Panc1 (cell line): ENCODE measurements around the gene D2HGDH. TPM values are rescaled to one million over a fixed set of nuclear protein-coding genes. Genes with fewer than 3 reads are reported as not detected.

Experiments used
- ATAC-seq: fragments of 200-7000 bp; cut with Tn5 transposase; 2 replicates; pipeline ENCODE4 v1.9.1; 2020; ENCODE audit warnings: mild to moderate bottlenecking, moderate library complexity
- BruUV-seq: library from RNA; stranded (reverse); fragments of 400-500 nt; replicated peaks from 2 replicates; lab custom pipeline; 2021; lab: Mats Ljungman, UMichigan
- CTCF ChIA-PET: fragments of 300-600 bp; sonication (Branson Sonifier 250); formaldehyde crosslinking; loops from one replicate; lab custom pipeline; 2022; ENCODE audit warnings: antibody characterized with exemption; lab: Charles Lee
- POLR2A ChIA-PET: fragments of 300-600 bp; sonication (Branson Sonifier 250); formaldehyde crosslinking; loops from one replicate; lab custom pipeline; 2022; ENCODE audit warnings: antibody characterized with exemption; lab: Charles Lee
- DNase-seq: peaks from one replicate; pipeline ENCODE4 v3.0.0-alpha.2; 2010; ENCODE audit warnings: low read depth, low spot score
- H3K27ac ChIP-seq: 2 replicates; pipeline ENCODE4 v1.5.1; 2011; ENCODE audit warnings: mild to moderate bottlenecking, low read length, inconsistent platforms
- H3K27me3 ChIP-seq: fragments of 200-500 bp; sonication (Bioruptor generic); 2 replicates; pipeline ENCODE4 v1.6.0; 2014; ENCODE audit warnings: low read length, inconsistent platforms; ENCODE audit not compliant: control insufficient read depth, insufficient read depth
- H3K36me3 ChIP-seq: fragments of 200-500 bp; sonication (Bioruptor generic); 2 replicates; pipeline ENCODE4 v1.5.1; 2014; ENCODE audit warnings: inconsistent platforms, mild to moderate bottlenecking, low read length, moderate library complexity; ENCODE audit not compliant: control insufficient read depth, insufficient read depth
- H3K4me1 ChIP-seq: 2 replicates; pipeline ENCODE4 v1.5.1; 2011; ENCODE audit warnings: inconsistent platforms, mild to moderate bottlenecking, low read length, moderate library complexity; ENCODE audit not compliant: control insufficient read depth, insufficient read depth
- H3K4me3 ChIP-seq, 2 experiments: 2 replicates each; pipeline ENCODE4 v1.5.1; 2011 to 2012; ENCODE audit warnings: low read depth in 2 of 2, low read length in 2 of 2, mild to moderate bottlenecking in 2 of 2, inconsistent platforms in 1 of 2, moderate library complexity in 1 of 2
- H3K9me3 ChIP-seq: fragments of 200-500 bp; sonication (Bioruptor generic); 2 replicates; pipeline ENCODE4 v1.5.1; 2014; ENCODE audit warnings: low read depth, mild to moderate bottlenecking, inconsistent platforms, low read length, moderate library complexity; ENCODE audit not compliant: control insufficient read depth, insufficient read depth
- CTCF ChIP-seq: fragments of 450-650 bp; IDR thresholded peaks from 2 replicates; pipeline ENCODE4 v1.5.1; 2017; ENCODE audit warnings: mild to moderate bottlenecking
- POLR2AphosphoS5 ChIP-seq: IDR thresholded peaks from 2 replicates; pipeline ENCODE4 v1.6.1; 2012; ENCODE audit warnings: mild to moderate bottlenecking, low read depth, low read length, moderate library complexity
- REST ChIP-seq, 2 experiments: IDR thresholded peaks; 2 replicates each; pipeline ENCODE4 v1.6.1; 2011 to 2012; ENCODE audit warnings: low read depth in 2 of 2, control low read depth in 1 of 2, low read length in 1 of 2, mild to moderate bottlenecking in 1 of 2, moderate library complexity in 1 of 2; ENCODE audit not compliant: insufficient read depth in 1 of 2
- SIN3A ChIP-seq: IDR thresholded peaks from 2 replicates; pipeline ENCODE4 v1.6.1; 2012; ENCODE audit warnings: low read depth, mild to moderate bottlenecking, low read length, moderate library complexity, borderline replicate concordance; ENCODE audit not compliant: insufficient read depth
- TCF7L2 ChIP-seq: IDR thresholded peaks from 2 replicates; pipeline ENCODE4 v1.6.1; 2011; ENCODE audit warnings: mild to moderate bottlenecking, low read depth, low read length, inconsistent platforms
- in situ Hi-C: cut with HindIII; loops from 2 replicates; pipeline ENCODE4 v1.10.0; 2016; ENCODE audit warnings: low sequenced_read_pairs, low pct_unique_long_range_greater_than_20kb
- intact Hi-C: fragments of 100-400 bp; cut with micrococcal nuclease; formaldehyde crosslinking; loops from one replicate; pipeline ENCODE4 v1.10.0; 2022; ENCODE audit not compliant: unreplicated experiment
- total RNA-seq: library from RNA; stranded (reverse); gene quantifications from one replicate; pipeline ENCODE4 v1.2.1, GENCODE V29; 2021; ENCODE audit not compliant: unreplicated experiment

D2HGDH gene
- total RNA-seq, 1 experiment from 2014 or later, result 53.0 TPM

- Histone ChIP-seq H3K27me3 (no peaks in the 10 kb centered on the region), H3K9me3 (no peaks in the 10 kb centered on the region), H3K36me3 (no peaks in the 10 kb centered on the region; the same call in 1 of the 2 replicates), H3K4me1 (no peaks in the 10 kb centered on the region), H3K4me3 (no peak overlapping the region), H3K27ac (no peak overlapping the region)
- TF ChIP-seq REST (IDR thresholded peaks at IDR 0.05; ENCODE audit: insufficient read depth in 1 of 2, low read depth in 2 of 2, low read length in 1 of 2), result no peak
- DNase-seq, result no peak
- ChIA-PET POLR2A (no interaction called here), CTCF (no interaction called here)
- no TSS peak for BruUV-seq
- intact Hi-C loops, result no loop called here
- ATAC-seq, result no peak
- in situ Hi-C loops, result no loop called here
These were observed 17.8 kb downstream of the D2HGDH start for GRCh38 chr2:241752253-241752652.

- H3K27ac ChIP-seq, result no peak overlapping the region
- TF ChIP-seq TCF7L2, result no peak
- no peak for TF ChIP-seq CTCF
- no peak for TF ChIP-seq SIN3A
- no peak for TF ChIP-seq POLR2AphosphoS5
- TF ChIP-seq REST (IDR thresholded peaks at IDR 0.05; ENCODE audit: insufficient read depth in 1 of 2, low read depth in 2 of 2, low read length in 1 of 2), result no peak
- in situ Hi-C loops, result no loop called here
These were observed 18.4 kb downstream of the D2HGDH start for GRCh38 chr2:241752689-241753276.

More at GRCh38 chr2:241752689-241753276, 18.4 kb downstream of the D2HGDH start:
- no peaks in the 10 kb centered on the region for H3K27me3 ChIP-seq
- no peaks in the 10 kb centered on the region for H3K9me3 ChIP-seq
- intact Hi-C loops, result no loop called here
- CTCF ChIA-PET, result no interaction called here
- DNase-seq, result no peak
- H3K4me1 ChIP-seq, result no peaks in the 10 kb centered on the region
- no peak overlapping the region for H3K4me3 ChIP-seq
- no peaks in the 10 kb centered on the region; the same call in 1 of the 2 replicates for H3K36me3 ChIP-seq
- BruUV-seq, result no TSS peak
- no peak for ATAC-seq
- POLR2A ChIA-PET, result no interaction called here
